Activated CD8-positive, alpha-beta T cell treated with anti-CD3 and anti-CD28 coated beads for 36 hours (primary cell): Measurements from ENCODE around the gene CD48. TPM values are rescaled to one million over a fixed set of nuclear protein-coding genes. Genes with fewer than 3 reads are reported as not detected.

Experiments
- ATAC-seq: fragments of 200-7000 bp; cut with Tn5 transposase; one replicate; pipeline ENCODE4 v1.10.0; 2021; ENCODE audit warnings: mild to moderate bottlenecking, moderate library complexity
- CTCF ChIA-PET: fragments of 350-600 bp; sonication (Branson Sonifier 250); formaldehyde crosslinking; loops from one replicate; lab custom pipeline; 2021; ENCODE audit warnings: antibody characterized with exemption; lab: Charles Lee
- POLR2A ChIA-PET: fragments of 350-600 bp; sonication (Branson Sonifier 250); formaldehyde crosslinking; loops from one replicate; lab custom pipeline; 2021; ENCODE audit warnings: antibody characterized with exemption; lab: Charles Lee
- DNase-seq: peaks from one replicate; pipeline ENCODE4 v3.0.0-alpha.2; 2020
- H3K27ac Mint-ChIP-seq: one replicate; pipeline ENCODE4 v1.8.0; 2021; ENCODE audit warnings: mild to moderate bottlenecking, mixed read lengths
- H3K27me3 Mint-ChIP-seq: one replicate; pipeline ENCODE4 v1.8.0; 2021; ENCODE audit warnings: mixed read lengths
- H3K36me3 Mint-ChIP-seq: one replicate; pipeline ENCODE4 v1.8.0; 2021; ENCODE audit warnings: low read depth, mixed read lengths
- H3K4me1 Mint-ChIP-seq: one replicate; pipeline ENCODE4 v1.8.0; 2021; ENCODE audit warnings: low read depth, mixed read lengths
- H3K4me3 Mint-ChIP-seq: one replicate; pipeline ENCODE4 v1.8.0; 2021; ENCODE audit warnings: mild to moderate bottlenecking, moderate library complexity, mixed read lengths
- H3K9me3 Mint-ChIP-seq: one replicate; pipeline ENCODE4 v1.8.0; 2021; ENCODE audit warnings: mixed read lengths
- intact Hi-C: fragments of 100-400 bp; cut with micrococcal nuclease; formaldehyde crosslinking; loops from one replicate; pipeline ENCODE4 v1.10.0; 2022
- total RNA-seq, 2 experiments: library from RNA; stranded (reverse); gene quantifications; one replicate each; pipeline ENCODE4 v1.2.3, GENCODE V29; 2021
- TF ChIP-seq, protein P1 (sequence below): fragments of 200-600 bp; IDR thresholded peaks from one replicate; pipeline ENCODE4 v1.8.0; 2022; ENCODE audit warnings: antibody characterized with exemption, mild to moderate bottlenecking

Gene CD48
- total RNA-seq, 2 experiments from 2014 or later, result 379 to 388 TPM

DNA sequence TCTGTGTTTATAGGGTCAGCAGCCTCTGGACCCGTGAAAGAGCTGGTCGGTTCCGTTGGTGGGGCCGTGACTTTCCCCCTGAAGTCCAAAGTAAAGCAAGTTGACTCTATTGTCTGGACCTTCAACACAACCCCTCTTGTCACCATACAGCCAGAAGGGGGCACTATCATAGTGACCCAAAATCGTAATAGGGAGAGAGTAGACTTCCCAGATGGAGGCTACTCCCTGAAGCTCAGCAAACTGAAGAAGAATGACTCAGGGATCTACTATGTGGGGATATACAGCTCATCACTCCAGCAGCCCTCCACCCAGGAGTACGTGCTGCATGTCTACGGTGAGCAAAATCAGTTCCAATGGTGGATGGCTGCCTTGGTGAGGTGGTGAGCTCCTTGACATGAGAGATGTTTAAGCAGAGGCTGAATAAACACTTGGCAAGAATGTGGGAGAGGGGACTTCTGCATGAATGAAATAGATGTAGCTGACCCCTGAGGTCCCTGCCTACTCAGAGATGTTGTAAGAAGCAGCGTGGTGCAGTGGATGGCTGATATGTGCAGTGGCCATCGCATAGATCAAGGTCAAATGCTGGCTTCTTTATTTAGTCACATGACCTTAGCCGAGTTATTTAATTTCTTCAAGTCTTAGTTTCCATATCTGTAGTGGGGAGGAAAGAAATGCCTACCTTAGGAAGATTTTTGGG, 36.7 kb upstream of the CD48 start:
- DNase-seq (no peak), ATAC-seq (no peak)
- Mint-ChIP-seq H3K36me3 (peaks cover 87% of the 10 kb centered on the region), H3K4me1 (peaks cover 95% of the 10 kb centered on the region), H3K9me3 (peaks cover 5% of the 10 kb centered on the region), H3K4me3 (no peak overlapping the region), H3K27me3 (no peaks in the 10 kb centered on the region), H3K27ac (peak overlapping the region; percentile 94)
- TF ChIP-seq, protein P1, sequence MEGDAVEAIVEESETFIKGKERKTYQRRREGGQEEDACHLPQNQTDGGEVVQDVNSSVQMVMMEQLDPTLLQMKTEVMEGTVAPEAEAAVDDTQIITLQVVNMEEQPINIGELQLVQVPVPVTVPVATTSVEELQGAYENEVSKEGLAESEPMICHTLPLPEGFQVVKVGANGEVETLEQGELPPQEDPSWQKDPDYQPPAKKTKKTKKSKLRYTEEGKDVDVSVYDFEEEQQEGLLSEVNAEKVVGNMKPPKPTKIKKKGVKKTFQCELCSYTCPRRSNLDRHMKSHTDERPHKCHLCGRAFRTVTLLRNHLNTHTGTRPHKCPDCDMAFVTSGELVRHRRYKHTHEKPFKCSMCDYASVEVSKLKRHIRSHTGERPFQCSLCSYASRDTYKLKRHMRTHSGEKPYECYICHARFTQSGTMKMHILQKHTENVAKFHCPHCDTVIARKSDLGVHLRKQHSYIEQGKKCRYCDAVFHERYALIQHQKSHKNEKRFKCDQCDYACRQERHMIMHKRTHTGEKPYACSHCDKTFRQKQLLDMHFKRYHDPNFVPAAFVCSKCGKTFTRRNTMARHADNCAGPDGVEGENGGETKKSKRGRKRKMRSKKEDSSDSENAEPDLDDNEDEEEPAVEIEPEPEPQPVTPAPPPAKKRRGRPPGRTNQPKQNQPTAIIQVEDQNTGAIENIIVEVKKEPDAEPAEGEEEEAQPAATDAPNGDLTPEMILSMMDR, result peak; percentile 43
- intact Hi-C loops, result loop anchor here (1.0 kb wide), 1 partner anchor 20 kb away; no protein-coding TSS in a partner anchor
- ChIA-PET CTCF (interaction anchor here (1.2 to 3.4 kb wide), 9 partner anchors 10 to 48 kb away, joined by 3 to 22 read pairs (median 5); partner anchors contain the start of gene SLAMF7), POLR2A (interaction anchor here (1.0 to 1.6 kb wide), 7 partner anchors 8 to 40 kb away, joined by 3 to 7 read pairs (median 4); partner anchors contain the start of genes CD48 and SLAMF7)

DNA sequence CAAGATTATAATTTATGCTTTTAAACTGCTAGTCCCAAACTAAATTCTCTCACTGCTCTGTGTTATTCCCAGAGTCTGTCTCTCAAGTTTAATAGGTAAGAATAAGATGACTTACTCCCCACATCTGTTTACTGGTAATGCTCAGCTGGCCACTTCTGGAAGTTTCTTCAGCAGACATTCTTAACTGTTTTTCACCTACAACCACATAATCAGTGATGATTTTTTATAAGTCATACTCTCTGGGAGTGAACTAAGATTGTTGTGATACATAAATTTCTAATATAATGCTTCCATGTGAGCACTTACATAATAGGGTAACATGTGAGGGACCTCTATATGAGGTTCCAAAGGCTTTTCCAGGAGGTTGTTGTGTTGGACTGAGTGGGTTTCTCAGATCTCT, 36.1 kb upstream of the CD48 start:
- no peak for DNase-seq
- intact Hi-C loops, result loop anchor here (1.0 kb wide), 1 partner anchor 21 kb away; no protein-coding TSS in a partner anchor
- POLR2A ChIA-PET, result interaction anchor here (1.0 to 1.6 kb wide), 7 partner anchors 8 to 40 kb away, joined by 3 to 7 read pairs (median 4); partner anchors contain the start of genes CD48 and SLAMF7
- no peaks in the 10 kb centered on the region for H3K27me3 Mint-ChIP-seq
- H3K4me3 Mint-ChIP-seq, result no peak overlapping the region
- no peak for ATAC-seq
- H3K36me3 Mint-ChIP-seq, result peaks cover 87% of the 10 kb centered on the region
- H3K4me1 Mint-ChIP-seq, result peaks cover 95% of the 10 kb centered on the region
- peaks cover 4% of the 10 kb centered on the region for H3K9me3 Mint-ChIP-seq
- H3K27ac Mint-ChIP-seq, result peak overlapping the region; percentile 94
- CTCF ChIA-PET, result interaction anchor here (1.2 to 3.4 kb wide), 11 partner anchors 9 to 49 kb away, joined by 3 to 22 read pairs (median 5); partner anchors contain the start of gene SLAMF7
- TF ChIP-seq, protein P1, result no peak

DNA sequence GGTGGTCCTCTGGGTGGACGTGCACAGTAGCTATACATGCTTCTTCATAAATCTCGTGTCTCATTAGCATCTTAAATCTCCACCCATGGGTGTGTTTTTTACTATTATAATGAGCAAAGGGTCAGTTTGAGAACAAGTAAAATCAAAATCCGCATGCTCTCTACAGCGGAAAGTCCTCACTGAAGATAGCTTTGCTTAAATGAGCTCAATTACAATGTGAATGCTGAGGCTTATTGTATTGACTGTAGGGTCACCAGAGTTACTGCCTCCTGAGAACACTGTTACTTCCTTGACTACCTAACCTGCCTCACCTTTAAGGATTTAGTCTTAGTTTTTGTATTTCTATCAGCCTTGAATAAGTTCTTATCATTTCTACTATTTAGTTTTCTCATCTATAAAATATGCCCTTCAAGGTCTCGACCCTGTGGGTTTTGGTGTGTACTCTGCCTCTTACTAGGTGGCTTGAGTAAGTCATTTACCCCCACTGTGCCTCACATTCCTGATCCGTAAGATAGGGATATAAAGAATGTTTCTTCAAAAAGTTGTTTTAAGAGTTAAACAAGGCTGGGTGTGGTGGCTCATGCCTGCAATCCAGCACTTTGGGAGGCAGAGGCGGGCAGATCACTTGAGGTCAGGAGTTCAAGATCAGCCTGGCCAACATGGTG, 35.3 kb upstream of the CD48 start:
- CTCF ChIA-PET, result interaction anchor here (0.8 to 7.6 kb wide), 12 partner anchors 8 to 243 kb away, joined by 3 to 88 read pairs (median 5); partner anchors contain the start of gene SLAMF7
- peaks cover 95% of the 10 kb centered on the region for H3K4me1 Mint-ChIP-seq
- H3K36me3 Mint-ChIP-seq, result peaks cover 87% of the 10 kb centered on the region
- DNase-seq (no peak), ATAC-seq (no peak)
- peak overlapping the region; percentile 94 for H3K27ac Mint-ChIP-seq
- H3K4me3 Mint-ChIP-seq, result no peak overlapping the region
- peaks cover 4% of the 10 kb centered on the region for H3K9me3 Mint-ChIP-seq
- H3K27me3 Mint-ChIP-seq, result no peaks in the 10 kb centered on the region
- intact Hi-C loops, result no loop called here
- POLR2A ChIA-PET, result interaction anchor here (1.1 to 3.7 kb wide), 4 partner anchors 9 to 39 kb away, joined by 3 to 35 read pairs (median 6); no protein-coding TSS in a partner anchor
- TF ChIP-seq, protein P1, result no peak

DNA sequence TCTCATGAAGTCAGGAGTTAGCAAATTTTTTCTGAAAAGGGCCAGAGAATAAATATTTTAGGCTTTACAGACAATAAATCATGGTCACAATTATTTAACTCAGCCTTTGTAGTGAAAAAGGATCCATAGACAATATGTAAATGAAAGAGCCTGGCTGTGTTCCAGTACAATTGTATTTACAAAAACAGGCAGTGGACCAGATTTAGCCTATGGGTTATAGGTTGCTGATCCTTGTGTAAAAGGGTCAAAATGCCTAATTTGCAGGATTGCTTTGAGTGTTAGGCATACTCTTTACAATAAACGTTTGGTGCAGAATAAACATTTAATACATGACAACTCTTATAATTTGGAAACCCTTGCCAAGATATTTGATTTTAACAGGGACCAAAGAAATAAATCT, 33.9 kb upstream of the CD48 start:
- peak overlapping the region; percentile 84 for H3K4me3 Mint-ChIP-seq
- peaks cover 97% of the 10 kb centered on the region for H3K4me1 Mint-ChIP-seq
- intact Hi-C loops, result no loop called here
- H3K27ac Mint-ChIP-seq, result peak overlapping the region; percentile 94
- TF ChIP-seq, protein P1, result no peak
- H3K27me3 Mint-ChIP-seq, result no peaks in the 10 kb centered on the region
- H3K9me3 Mint-ChIP-seq, result no peaks in the 10 kb centered on the region
- ATAC-seq, result no peak
- DNase-seq, result no peak
- CTCF ChIA-PET, result interaction anchor here (1.4 to 7.6 kb wide), 7 partner anchors 11 to 131 kb away, joined by 6 to 88 read pairs (median 15); no protein-coding TSS in a partner anchor
- H3K36me3 Mint-ChIP-seq, result peaks cover 88% of the 10 kb centered on the region
- POLR2A ChIA-PET, result interaction anchor here (1.3 to 3.7 kb wide), 4 partner anchors 10 to 79 kb away, joined by 3 to 35 read pairs (median 11); no protein-coding TSS in a partner anchor
